HG03064 (cell line): ENCODE measurements around the gene ADCK2.
"Not testable (repeated sequence)": the region's sequence is repeated elsewhere in the genome, so short reads cannot be mapped to it uniquely, and the experiment has no call there.

Source experiments
- ATAC-seq: cut with Tn5 transposase; IDR thresholded peaks from one replicate; pipeline ENCODE4 v1.9.1; 2021; ENCODE audit warnings: low read depth; ENCODE audit not compliant: unreplicated experiment

The ADCK2 gene

DNA sequence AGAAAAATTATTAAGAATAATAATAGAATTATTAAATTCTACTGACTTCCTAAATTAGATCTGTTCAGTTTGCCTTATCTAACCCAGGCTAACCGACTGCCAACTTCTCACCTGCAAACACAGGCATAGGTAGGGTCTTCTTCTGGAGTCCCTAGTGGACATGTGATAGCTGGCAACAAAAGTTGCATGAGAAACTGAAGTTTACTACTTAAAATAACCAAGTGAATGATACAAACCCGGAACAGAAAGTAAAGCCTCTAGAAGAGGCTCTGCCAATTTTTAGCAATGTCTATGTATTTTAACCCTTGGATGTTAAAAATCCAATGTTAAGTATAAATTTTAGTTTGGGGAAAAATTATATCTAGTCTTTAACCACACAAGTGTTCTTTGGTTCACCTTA lies 61.4 kb downstream of the ADCK2 start:
- no peak for ATAC-seq

DNA sequence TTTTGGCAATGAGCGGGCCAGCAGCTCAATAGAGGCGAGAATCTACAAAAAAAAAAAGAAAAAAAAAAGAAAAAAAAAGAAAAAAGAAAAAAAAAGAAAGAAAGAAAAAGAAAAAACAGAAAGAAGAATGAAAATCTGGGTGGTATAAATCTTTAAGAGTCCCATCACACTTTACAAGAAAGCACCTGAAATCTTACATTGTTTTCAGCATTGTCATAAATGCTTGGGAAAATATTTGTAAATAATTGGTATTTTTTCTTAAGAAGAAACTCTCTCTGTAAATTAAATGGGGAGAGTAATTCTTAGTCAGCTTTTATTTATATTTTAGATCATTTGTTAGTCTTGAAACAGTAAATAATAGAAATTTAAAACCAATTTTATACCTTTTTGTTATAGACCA lies 62.0 kb downstream of the ADCK2 start:
- no peak for ATAC-seq

DNA sequence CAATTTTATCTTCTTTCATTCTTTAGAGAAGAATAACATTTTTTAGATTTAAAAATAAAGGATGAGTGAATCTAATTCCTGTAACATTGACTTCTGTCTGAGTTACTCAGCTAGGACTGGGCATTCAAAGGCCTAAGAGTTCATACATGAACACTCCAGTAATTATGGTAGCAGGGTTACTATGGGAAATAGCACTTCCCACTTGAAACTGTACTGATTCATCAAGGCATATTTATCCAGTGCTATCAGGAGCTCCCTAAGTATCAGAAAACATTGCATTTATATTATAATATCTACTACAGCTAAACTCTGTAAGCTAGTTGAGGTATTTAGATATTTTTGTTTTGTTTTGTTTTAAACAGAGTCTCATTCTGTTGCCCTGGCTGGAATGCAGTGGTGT lies 65.5 kb downstream of the ADCK2 start:
- no peak for ATAC-seq

DNA sequence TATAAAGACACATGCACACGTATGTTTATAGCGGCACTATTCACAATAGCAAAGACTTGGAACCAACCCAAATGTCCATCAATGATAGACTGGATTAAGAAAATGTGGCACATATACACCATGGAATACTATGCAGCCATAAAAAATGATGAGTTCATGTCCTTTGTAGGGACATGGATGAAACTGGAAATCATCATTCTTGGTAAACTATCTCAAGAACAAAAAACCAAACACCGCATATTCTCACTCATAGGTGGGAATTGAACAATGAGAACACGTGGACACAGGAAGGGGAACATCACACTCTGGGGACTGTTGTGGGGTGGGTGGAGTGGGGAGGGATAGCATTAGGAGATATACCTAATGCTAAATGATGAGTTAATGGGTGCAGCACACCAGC lies 70.5 kb downstream of the ADCK2 start:
- not testable (repeated sequence) for ATAC-seq

DNA sequence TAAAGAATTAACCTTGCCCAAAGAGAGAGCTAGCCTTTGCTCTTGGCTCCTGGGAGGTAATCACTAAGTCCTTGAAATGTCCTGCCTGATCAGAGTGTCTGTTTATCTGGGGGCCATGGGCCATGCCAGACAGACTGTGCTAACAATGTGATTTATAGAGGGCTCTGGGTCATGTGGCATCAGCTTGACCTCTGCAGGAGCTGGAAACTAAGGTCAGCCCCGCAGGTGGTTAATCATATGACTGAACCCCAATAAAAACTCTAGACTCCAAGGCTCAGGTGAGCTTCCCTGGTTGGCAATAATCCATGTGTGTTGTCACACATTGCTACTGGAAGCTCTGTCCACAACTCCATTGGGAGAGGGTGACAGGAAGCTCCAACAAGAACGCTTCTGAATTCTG lies 71.3 kb downstream of the ADCK2 start:
- no peak for ATAC-seq
